Right ventricle myocardium superior (tissue), 1 donor: Measurements from ENCODE around the gene TTLL6. TPM values are rescaled to one million over a fixed set of nuclear protein-coding genes. Genes with fewer than 3 reads are reported as not detected.

Experiments used
- ATAC-seq: fragments of 200-7000 bp; cut with Tn5 transposase; one replicate; pipeline ENCODE4 v1.9.1; 2020; ENCODE audit warnings: mild to moderate bottlenecking; ENCODE audit not compliant: poor library complexity
- DNase-seq: peaks from one replicate; pipeline ENCODE4 v3.0.0-alpha.2; 2020
- intact Hi-C: fragments of 100-400 bp; cut with DNase I; formaldehyde crosslinking; loops from one replicate; pipeline ENCODE4 v1.11.2; 2022
- total RNA-seq: library from RNA; stranded (reverse); fragmentation: NEBNext Ultra II Directional; extraction: Animal tissue kit (Norgen Biotek cat#: 25700); gene quantifications from one replicate; pipeline ENCODE4 v1.2.1, GENCODE V29; 2021
- donor health status: DM: no; HTN: yes; CAD: no; lungs with severe emphysema.

Gene TTLL6
- total RNA-seq, 1 donor from 2014 or later = not detected

DNA sequence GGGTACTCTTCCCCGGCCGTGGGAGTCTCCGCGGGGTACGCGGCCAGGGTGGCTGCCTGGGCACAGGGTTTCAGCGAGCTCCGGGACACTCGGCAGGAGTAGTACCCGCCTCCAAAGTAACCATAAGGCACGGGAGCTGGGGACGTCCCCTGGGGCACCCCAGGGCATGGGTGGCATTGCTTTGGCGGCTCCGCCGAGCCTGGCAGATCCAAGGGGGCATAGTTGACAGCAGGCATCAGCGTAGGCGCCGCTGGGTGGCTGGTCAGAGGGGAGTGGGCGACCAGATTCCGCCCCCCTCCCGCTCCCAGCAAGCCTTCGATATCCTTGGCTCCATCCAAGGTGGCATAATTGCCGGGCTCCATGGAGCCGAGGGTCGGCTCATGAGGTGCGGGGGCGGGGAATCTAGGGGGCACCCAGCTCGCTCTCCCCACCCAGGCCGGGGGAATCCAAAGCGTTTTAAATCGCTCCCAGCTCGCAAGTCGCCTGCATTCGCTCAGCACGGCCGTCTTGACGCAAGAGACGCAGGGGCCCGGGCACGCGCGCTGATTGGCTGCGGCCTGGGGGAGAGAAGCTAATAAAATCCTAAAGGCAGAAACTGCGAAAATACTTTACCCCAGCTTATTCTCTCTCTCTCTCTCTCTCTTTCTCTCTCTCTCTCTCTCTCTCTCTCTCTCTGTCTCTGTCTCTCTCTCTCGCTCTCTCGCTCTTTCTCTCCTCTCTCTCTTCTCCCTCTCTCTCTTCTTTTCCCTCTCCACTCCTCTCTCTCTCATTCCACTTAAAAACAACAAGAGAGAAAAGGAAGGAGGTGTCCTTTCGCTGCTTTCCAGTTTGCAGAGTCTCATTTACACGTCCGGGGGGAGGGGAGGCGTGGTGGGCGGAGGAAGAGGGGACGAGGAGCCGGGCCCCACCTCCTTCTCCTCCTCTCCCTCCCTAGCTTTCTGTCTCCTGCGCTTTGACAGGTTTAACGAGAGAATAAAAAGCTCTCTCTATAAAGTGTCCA lies 88.5 kb downstream of the TTLL6 start, which contains the start of gene HOXB13:
TSS of gene HOXB13 (minus strand) at position 519 of the 1,000 bp plus-strand sequence. CDS start at position 362, 157 bp downstream.
- DNase-seq (peak; percentile 64), ATAC-seq (peak; percentile 45)
- intact Hi-C loops = loop anchor here (5.0 kb wide), 2 partner anchors 64 to 149 kb away; no protein-coding TSS in a partner anchor

DNA sequence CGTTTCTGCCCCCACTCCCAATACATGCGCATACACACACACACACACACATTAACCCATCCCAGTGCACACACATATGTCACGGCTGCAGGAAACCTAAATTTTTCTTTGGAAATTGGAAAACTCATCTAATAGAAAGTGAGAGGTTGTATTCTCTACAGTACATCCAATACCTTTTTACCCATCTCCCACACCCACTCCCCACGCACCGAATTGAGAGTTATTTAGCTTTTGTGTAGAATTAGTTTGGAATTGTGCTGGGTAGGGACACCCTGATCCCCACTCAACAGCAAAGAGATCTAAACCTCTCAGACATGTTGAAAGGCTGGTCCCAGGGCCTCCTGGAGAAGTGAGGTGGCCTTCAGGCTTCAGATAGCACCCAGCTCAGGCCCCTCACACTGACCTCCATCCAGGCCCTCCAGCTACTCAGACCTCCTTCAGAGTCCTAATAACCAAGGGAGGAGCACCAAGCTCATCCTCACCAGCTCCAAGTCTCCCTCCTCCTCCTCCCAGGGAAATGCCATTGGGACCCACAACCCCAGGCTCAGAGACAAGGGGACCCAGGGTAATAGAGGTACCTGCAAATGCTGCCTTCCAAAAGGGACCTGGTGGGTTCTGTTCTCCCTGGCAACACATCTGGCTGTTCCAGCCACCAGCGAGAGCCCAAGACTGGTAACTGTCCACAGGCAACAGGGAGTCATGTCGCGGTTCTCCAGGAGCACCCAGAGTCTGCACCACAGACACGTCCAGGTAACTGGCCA lies 89.4 kb downstream of the TTLL6 start:
- ATAC-seq = no peak
- intact Hi-C loops = loop anchor here (5.0 kb wide), 2 partner anchors 65 to 150 kb away; no protein-coding TSS in a partner anchor
- no peak for DNase-seq

DNA sequence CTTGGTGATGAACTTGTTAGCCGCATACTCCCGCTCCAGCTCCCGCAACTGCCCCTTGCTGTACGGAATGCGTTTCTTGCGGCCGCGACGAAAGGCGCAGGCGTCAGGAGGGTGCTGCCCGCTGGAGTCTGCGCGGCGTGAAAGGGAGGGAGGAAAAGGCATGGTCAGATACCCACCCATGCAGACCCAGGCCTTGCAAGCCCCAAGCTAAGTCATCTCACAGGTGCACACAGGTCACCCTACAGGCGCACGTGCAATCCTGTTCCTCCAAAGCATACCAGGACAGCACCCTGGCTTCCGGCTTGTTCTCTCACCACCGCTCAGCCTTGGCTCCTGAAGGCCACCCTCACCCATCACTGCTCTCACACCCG lies 90.1 kb downstream of the TTLL6 start:
- intact Hi-C loops = loop anchor here (5.0 kb wide), 2 partner anchors 65 to 150 kb away; no protein-coding TSS in a partner anchor
- no peak for ATAC-seq
- no peak for DNase-seq

DNA sequence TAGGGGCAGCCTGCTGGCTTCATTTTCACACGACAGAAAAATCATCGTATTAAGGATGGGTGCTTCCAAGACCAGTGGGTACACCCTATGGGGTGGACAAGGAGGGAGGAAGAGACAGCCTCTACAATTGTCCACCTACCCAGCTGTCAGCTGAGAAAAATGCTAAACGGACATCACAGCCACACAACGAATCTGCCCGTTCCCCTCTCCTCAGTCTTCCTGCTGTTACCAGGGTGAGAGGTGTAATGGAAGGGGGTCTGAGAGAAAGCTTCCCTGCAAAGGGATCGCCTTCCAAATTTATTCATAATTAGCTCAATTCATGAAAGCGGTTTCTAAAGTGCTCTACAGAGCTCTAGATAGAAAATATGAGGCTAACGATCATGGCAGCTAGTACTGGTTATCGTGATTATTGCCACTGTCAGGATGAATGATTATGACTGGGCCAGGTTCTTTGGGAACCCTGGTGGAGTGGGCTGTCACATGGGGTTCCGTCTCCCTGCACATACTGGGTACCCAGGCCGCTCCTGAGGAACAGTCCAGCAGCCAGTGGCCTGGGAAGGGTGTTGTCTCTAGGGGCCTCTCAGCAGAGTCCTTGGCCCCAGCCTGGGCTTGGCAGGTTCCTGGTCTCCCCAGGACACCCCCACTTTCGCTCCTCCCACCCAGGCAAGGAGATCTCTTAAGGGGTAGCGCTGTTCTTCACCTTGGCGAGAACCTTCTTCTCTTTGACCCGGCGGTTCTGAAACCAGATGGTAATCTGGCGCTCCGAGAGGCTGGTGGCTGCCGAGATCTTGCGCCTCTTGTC lies 90.7 kb downstream of the TTLL6 start:
- ATAC-seq (no peak), DNase-seq (no peak)
- intact Hi-C loops = loop anchor here (5.0 kb wide), 2 partner anchors 66 to 151 kb away; no protein-coding TSS in a partner anchor

DNA sequence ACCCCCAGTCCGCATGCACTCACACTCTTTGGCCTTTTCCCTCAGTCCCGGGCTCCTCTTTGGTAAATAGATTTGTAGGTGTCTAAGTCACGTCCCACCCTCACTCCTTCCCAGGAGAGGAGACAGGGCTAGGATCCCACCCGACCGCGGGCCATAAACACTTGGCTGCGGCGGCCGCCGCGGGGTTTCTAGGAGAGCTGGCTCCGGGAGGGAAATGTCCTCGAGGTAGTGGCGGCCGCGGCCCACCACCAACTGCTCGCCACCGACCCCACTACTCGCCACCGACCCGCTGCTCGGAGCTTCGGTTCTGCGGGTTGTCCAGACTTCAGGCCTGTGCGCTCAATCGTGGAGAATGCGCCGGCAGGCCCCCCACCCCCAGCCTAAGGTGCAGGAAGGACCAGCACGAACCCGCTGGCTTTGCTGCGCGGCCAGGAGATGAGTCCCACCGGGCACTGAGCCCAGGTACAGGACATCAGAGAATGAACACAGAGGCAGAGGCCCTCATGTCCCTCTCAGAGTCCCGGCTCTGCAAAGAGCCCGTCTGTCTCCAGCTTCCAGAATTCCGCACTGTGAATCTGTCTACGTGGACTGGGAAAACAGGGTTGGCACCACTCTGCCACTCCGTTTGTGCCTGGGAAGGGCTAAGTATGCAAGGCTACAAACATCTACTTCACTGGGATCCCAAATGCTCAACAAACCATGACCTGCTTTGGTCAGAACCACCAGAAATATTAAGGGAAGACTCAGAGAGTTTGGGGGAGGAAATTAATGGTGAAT lies 91.6 kb downstream of the TTLL6 start:
- ATAC-seq (no peak), DNase-seq (no peak)
- intact Hi-C loops = loop anchor here (5.0 kb wide), 2 partner anchors 67 to 152 kb away; no protein-coding TSS in a partner anchor

DNA sequence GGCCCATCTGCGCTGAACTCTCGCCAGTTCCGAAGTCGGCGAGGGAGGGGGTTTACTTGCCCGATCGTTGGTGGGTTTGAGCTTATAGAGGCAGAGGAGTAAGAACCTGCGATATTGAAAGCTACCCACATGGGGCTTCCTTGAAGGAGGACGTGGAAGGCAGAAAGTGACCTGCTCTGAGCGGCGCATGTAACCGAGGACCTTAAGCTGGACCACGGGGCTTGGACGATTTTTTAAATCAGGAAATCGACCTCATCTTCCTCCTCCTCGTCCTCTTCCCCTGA lies 92.1 kb downstream of the TTLL6 start:
- DNase-seq (no peak), ATAC-seq (no peak)
- intact Hi-C loops = loop anchor here (5.0 kb wide), 2 partner anchors 67 to 152 kb away; no protein-coding TSS in a partner anchor

DNA sequence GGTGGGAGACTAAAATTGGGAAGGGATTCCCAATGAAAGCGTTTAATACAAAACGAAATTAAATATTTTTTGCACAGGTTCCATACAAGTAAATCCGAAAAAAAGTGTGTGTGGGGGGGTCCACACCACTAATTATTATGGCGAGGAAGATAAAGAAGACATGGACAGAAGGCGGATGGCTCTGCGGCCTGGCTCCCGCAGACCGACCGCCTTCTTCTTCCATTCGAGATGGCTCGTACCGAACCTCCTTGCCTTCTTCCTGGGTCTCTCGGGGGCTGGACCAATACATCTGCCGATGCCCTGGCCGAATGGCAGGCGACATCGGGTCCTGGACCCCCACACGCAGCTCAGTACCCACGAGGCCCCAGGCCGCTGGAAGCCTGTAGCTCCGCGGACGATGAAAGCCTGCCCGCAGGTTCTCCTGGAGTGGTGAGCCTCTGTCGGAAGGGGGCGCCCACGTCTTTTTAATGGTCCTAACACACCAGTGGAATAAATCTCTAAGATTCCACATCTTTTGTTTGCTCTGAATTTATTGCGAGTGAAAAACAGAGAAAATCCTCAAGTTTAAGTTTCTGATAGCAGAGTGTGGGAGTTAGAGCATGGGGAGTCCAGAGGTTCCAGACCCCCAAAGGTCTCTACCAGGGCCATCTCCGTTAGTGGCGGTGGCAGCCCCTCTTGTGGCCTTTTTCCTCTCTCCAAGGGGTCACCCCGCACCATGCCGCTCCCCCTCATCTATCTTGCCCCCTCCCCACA lies 92.6 kb downstream of the TTLL6 start:
- ATAC-seq (peak; percentile 86), DNase-seq (peak; percentile 89)
- intact Hi-C loops = loop anchor here (5.0 kb wide), 2 partner anchors 68 to 153 kb away; no protein-coding TSS in a partner anchor

DNA sequence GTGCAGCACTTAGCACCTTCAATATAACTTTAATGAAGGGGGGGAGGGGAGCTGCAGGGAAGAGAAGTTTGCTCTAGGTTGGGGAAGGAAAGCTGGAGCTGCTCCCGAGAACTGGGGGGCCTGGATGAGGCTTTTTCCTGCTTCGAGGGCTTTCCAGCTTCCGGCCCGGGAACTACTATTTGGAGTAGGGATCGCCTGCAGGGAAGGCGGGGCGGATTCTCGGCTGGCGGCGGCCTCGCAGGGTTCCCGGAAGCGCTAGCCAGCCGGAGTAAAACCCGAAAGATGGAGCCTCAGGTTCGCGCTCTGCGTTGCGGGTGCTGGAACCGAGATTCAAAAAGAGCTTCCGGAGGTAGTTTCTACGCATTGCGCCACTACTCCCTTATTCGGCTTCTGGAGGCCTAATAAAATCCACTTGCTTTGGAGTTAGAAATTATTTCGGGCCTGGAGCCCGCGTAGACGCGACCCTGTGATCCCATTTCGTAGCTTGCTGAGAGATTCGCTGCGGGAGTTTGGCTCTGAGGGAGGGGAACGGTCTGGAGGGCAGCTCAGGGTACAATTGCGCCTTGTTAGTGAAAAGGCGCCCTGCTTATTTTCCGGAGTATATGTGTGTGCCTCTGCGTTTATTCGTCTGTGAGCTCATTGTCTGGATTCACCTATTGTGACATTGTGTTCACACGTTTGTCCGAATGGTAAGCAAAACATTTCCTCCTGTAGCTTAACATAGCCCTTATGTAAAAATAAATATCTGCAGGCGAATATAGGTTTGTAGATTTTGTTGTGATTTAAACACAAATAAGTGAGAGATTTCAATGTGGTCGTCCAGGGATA lies 93.4 kb downstream of the TTLL6 start:
- DNase-seq = no peak
- no peak for ATAC-seq
- intact Hi-C loops = no loop called here

DNA sequence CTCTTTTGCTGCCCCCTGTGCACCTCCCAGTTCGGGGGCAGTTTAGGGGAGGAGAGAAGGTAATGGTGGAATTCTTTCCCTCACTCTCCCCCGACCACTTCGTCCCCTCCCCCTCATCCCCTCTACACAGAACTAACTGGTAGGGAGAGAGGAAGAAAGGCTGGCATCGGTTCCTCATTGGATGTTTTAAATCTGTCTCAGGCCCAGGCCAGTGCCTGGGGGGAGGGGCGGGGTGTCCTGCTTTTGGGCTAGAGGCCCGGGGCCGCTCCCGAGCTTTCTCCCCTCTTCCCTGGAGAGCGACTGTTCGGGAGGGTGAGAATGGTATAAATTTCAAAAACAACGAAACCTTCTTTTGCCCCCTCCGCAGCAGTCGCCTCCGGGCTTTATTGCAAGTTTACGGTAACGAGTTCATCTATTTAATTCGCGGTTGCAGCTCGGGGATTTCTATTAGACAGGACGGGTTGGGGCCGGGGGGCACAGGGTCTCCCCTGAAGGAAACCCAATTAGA lies 94.1 kb downstream of the TTLL6 start, which contains the start of gene PRAC2:
TSS of gene PRAC2 (plus strand) at position 271 of the 508 bp plus-strand sequence. CDS start 1,226 bp downstream, outside the sequence.
- no peak for ATAC-seq
- DNase-seq = no peak
- intact Hi-C loops = no loop called here

DNA sequence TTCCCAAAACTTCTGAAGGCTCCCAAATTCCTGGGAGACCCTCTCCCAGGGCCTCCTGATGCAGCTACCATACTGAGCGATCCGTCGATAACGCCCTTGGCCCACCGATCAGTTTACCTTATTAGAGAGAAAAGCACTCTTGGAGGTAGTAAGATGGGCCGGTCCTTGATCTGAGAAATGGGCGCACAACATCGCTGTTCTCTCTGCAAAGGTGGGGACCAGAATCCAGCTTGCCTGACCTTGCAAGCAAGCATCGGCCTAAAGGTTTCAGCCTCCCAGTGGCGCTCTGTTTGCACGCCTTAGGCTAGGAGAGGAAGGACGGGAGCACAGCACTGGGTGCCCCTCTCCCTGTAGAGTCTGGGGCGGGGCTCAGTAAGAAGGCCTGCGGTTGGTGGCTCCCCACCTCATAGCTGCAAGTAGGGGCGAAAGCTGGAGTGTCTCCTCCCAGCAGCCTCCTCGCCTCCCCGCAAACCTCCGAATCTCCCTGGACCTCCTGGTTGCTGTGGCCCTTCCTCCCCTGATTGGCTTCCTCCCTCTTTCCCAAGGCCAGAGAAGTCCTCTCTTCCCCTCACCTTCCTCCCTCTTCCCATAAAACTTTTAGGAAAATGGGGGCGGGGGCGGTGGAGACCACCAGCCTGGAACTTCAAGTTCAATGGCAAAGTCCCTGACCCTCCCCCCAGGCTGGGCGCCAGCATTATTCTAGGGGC lies 94.7 kb downstream of the TTLL6 start, which contains the start of gene PRAC1:
TSS of gene PRAC1 (minus strand) at position 318 of the 707 bp plus-strand sequence. CDS start at position 192, 126 bp downstream.
- intact Hi-C loops = no loop called here
- DNase-seq (no peak), ATAC-seq (no peak)

DNA sequence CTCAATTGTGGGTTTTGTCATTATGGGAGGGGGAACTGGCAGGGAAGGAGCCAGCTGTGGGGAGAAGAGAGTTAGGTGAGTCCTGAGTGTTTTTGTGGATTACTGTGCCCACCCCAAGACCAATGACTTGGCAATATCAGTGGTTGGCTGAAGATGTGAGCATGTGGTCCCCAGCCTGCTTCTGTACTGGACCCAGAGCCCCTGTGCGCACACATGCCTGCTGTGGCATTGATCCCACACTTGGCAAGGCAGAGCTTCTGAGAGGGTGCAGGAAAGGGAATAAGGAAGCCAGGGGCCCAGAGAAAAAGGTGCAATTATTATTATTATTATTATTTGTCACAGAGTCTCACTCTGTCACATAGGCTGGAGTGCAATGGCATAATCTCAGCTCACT lies 96.0 kb downstream of the TTLL6 start:
- DNase-seq (no peak), ATAC-seq (no peak)
- intact Hi-C loops = no loop called here

DNA sequence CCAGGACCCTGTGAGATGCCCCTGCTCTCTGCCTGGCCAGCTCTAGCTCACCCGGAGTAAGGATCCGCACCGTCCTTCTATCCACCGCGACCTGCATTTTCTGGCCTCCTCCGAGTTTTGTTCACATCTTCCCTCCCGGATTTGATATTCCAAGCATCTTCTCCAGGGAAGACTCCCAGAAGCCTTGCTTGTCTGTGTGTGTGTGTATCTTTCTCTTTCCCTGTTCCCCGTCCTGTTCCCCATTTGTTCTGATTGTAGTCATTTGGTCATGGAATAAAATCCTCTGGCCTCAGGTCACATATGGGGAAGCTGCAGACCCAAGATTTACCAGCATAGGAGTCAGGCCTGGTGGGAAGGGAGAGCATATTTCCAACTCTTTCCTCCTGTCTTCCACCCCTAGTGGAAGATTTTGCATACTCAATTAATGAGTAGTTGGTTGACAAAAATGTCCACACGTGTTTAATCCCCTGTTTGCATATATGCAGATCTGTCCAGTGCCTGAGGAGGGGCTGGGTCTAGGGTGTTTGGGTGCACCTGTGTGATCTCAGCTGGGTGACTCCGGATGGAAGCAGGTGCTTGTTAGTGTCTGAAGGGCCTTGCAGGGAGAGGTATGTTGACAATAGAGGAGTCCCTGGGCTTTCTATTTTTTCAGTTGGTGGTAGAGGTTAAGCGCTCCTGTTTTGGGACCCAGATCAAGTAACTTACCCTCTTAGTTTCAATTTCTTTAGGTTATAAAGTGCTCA lies 96.6 kb downstream of the TTLL6 start:
- no peak for DNase-seq
- ATAC-seq = no peak
- intact Hi-C loops = no loop called here

DNA sequence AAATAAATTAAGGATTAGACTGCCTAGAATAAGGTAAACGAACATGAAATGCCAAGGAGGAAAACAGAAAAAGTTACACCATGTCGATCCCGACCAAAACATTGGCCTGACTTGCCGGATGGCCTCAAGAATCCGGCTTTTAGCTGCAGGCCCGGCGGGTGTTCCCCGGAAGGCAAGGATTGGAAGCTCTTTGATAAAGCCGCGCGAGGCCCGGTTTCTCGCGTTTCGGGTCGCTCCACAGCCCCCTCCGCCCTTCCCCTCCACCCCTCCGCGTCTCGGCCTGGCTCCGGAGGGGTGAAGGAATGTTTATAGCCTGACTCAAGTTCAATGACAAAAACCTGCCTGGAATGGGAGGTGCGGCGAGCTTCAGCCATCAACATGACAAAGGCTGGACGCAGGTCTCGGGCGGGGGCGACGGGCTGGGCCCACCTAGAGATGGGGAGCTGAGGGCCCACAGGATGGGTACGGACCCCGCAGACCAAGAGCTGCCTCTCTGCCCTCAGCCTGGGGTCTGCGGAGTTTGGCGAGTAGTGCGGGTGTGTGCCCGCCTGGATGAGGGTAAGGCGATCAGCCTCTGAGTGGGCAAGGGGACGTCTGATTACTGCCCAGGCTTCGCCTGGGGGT lies 97.3 kb downstream of the TTLL6 start:
- ATAC-seq = no peak
- intact Hi-C loops = no loop called here
- DNase-seq = no peak
